Naive thymus-derived CD4-positive, alpha-beta T cell (primary cell): ENCODE data around the gene GPR32. TPM values are rescaled to one million over a fixed set of nuclear protein-coding genes. Genes with fewer than 3 reads are reported as not detected.
"Not testable (repeated sequence)": the region's sequence is repeated elsewhere in the genome, so short reads cannot be mapped to it uniquely, and the experiment has no call there.

Source experiments
- ATAC-seq: fragments of 150-1000 bp; cut with Tn5 transposase; 2 replicates; pipeline ENCODE4 v1.10.0; 2021; ENCODE audit warnings: mild to moderate bottlenecking, moderate library complexity
- CTCF ChIA-PET: fragments of 350-600 bp; sonication (Branson Sonifier 250); formaldehyde crosslinking; loops from one replicate; lab custom pipeline; 2021; ENCODE audit warnings: antibody characterized with exemption; lab: Charles Lee
- POLR2A ChIA-PET: fragments of 350-600 bp; sonication (Branson Sonifier 250); formaldehyde crosslinking; loops from one replicate; lab custom pipeline; 2021; ENCODE audit warnings: antibody characterized with exemption, inconsistent platforms; lab: Charles Lee
- DNase-seq, 9 donors: peaks; one replicate each; pipeline versions ENCODE4 v3.0.0 to v3.0.0-alpha.2; 2020 to 2022; ENCODE audit warnings: mixed read lengths in 1 of 9
- H3K27ac ChIP-seq: one replicate; pipeline ENCODE4 v1.7.0; 2013; ENCODE audit warnings: mild to moderate bottlenecking, low read depth, low read length, moderate library complexity
- H3K27me3 ChIP-seq, 2 donors: one replicate each; pipeline ENCODE4 v1.7.0; 2013; ENCODE audit warnings: low read length in 2 of 2, mild to moderate bottlenecking in 2 of 2, moderate library complexity in 2 of 2; ENCODE audit not compliant: control insufficient read depth in 2 of 2, insufficient read depth in 2 of 2
- H3K36me3 ChIP-seq, 3 experiments: 1 replicate in 2 of 3; 2 replicates in 1 of 3; pipeline ENCODE4 v1.7.0; 2013; ENCODE audit warnings: low read length in 3 of 3, mild to moderate bottlenecking in 3 of 3, moderate library complexity in 1 of 3; ENCODE audit not compliant: insufficient read depth in 3 of 3, control insufficient read depth in 2 of 3
- H3K4me1 ChIP-seq, 2 donors: one replicate each; pipeline ENCODE4 v1.7.0; 2013; ENCODE audit warnings: low read length in 2 of 2, mild to moderate bottlenecking in 2 of 2, moderate library complexity in 1 of 2; ENCODE audit not compliant: control insufficient read depth in 2 of 2, insufficient read depth in 2 of 2
- H3K4me3 ChIP-seq: 2 replicates; pipeline ENCODE4 v1.7.0; 2013; ENCODE audit warnings: mild to moderate bottlenecking, low read length
- H3K9me3 ChIP-seq, 3 experiments: 1 replicate in 2 of 3; 2 replicates in 1 of 3; pipeline ENCODE4 v1.7.0; 2013; ENCODE audit warnings: low read length in 3 of 3; ENCODE audit not compliant: control insufficient read depth in 2 of 3
- H3K27ac Mint-ChIP-seq, 9 donors: one replicate each; pipeline ENCODE4 v1.8.0; 2020 to 2022; ENCODE audit warnings: mixed read lengths in 9 of 9, mild to moderate bottlenecking in 8 of 9, moderate library complexity in 5 of 9, inconsistent platforms in 2 of 9
- H3K27me3 Mint-ChIP-seq, 5 donors: one replicate each; pipeline ENCODE4 v1.8.0; 2021 to 2022; ENCODE audit warnings: mixed read lengths in 5 of 5, mild to moderate bottlenecking in 1 of 5
- H3K36me3 Mint-ChIP-seq, 5 donors: one replicate each; pipeline ENCODE4 v1.8.0; 2020 to 2022; ENCODE audit warnings: mixed read lengths in 5 of 5, mild to moderate bottlenecking in 3 of 5, inconsistent platforms in 1 of 5
- H3K4me1 Mint-ChIP-seq, 7 donors: one replicate each; pipeline ENCODE4 v1.8.0; 2020 to 2022; ENCODE audit warnings: mixed read lengths in 7 of 7, mild to moderate bottlenecking in 3 of 7, inconsistent platforms in 1 of 7
- H3K4me3 Mint-ChIP-seq, 10 donors: one replicate each; pipeline ENCODE4 v1.8.0; 2020 to 2022; ENCODE audit warnings: mild to moderate bottlenecking in 10 of 10, mixed read lengths in 10 of 10, moderate library complexity in 6 of 10, inconsistent platforms in 2 of 10
- H3K9me3 Mint-ChIP-seq, 11 donors: one replicate each; pipeline ENCODE4 v1.8.0; 2020 to 2022; ENCODE audit warnings: mixed read lengths in 11 of 11, mild to moderate bottlenecking in 4 of 11, inconsistent platforms in 1 of 11, moderate library complexity in 1 of 11
- intact Hi-C, 2 donors: fragments of 100-400 bp; cut with micrococcal nuclease; formaldehyde crosslinking; loops; one replicate each; pipeline ENCODE4 v1.15.1; 2023
- polyA plus RNA-seq, 2 donors: library from polyadenylated mRNA; unstranded; fragments of 300-500 nt; fragmentation: Illumina TruSeq; gene quantifications; one replicate each; pipeline ENCODE4 v1.2.3, GENCODE V29; 2021
- total RNA-seq, 6 experiments: library from RNA in 5 of 6; stranded (reverse) in 5 of 6; gene quantifications; 1 replicate in 5 of 6; 2 replicates in 1 of 6; pipeline ENCODE4 v1.2.3 and lab custom pipeline; 2021 to 2026

The GPR32 gene
- total and polyA plus RNA-seq, 7 experiments from 2014 or later: not detected

- no peaks in the 10 kb centered on the region for H3K36me3 Mint-ChIP-seq
- intact Hi-C loops: no loop called here
- POLR2A ChIA-PET: no interaction called here
- CTCF ChIA-PET: no interaction called here
- H3K9me3 ChIP-seq: no peaks in the 10 kb centered on the region
- H3K27ac Mint-ChIP-seq: no peak overlapping the region
- H3K4me3 ChIP-seq: no peak overlapping the region
- peaks cover 0 to 5% (median 0%) of the 10 kb centered on the region in 11 donors for H3K9me3 Mint-ChIP-seq
- no peak for DNase-seq
- no peaks in the 10 kb centered on the region for H3K36me3 ChIP-seq
- H3K4me3 Mint-ChIP-seq: no peak overlapping the region
- H3K27me3 ChIP-seq: no peaks in the 10 kb centered on the region
- H3K27ac ChIP-seq: no peak overlapping the region
- no peak for ATAC-seq
- H3K4me1 ChIP-seq: no peaks in the 10 kb centered on the region
- H3K27me3 Mint-ChIP-seq: peaks cover 16 to 61% (median 33%) of the 10 kb centered on the region in 5 donors
- H3K4me1 Mint-ChIP-seq: no peaks in the 10 kb centered on the region
Measured at GRCh38 chr19:50743537-50743936, 26.7 kb upstream of the GPR32 start.

DNA sequence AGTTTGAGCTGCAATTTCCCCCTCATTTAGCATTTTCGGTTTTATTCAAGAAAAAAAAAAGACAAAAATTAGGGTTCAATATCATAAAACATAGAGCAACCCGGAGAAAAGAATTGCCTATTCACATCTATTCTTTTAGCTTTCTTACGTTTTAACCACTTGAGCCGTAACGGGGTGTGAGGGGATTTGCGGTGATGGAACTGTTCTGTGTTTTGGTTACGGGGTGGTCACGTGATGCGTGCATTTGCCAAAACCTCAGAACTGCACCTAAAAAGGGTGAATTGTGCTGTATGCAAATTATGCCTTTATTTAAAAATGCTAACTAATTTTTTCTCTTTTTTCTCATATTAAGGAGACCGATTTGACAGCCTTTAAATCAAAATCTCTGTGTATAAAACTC is 25.0 kb upstream of the GPR32 start:
- intact Hi-C loops: no loop called here
- Mint-ChIP-seq H3K27ac (no peak overlapping the region), H3K27me3 (peaks cover 7 to 50% (median 19%) of the 10 kb centered on the region in 5 donors), H3K4me1 (no peaks in the 10 kb centered on the region), H3K36me3 (no peaks in the 10 kb centered on the region), H3K4me3 (no peak overlapping the region), H3K9me3 (peaks cover 0 to 2% (median 0%) of the 10 kb centered on the region in 11 donors)
- Histone ChIP-seq H3K27ac (no peak overlapping the region), H3K4me3 (no peak overlapping the region), H3K4me1 (no peaks in the 10 kb centered on the region), H3K36me3 (no peaks in the 10 kb centered on the region), H3K9me3 (no peaks in the 10 kb centered on the region), H3K27me3 (no peaks in the 10 kb centered on the region)
- POLR2A ChIA-PET: no interaction called here
- CTCF ChIA-PET: no interaction called here
- no peak for ATAC-seq
- no peak for DNase-seq

DNA sequence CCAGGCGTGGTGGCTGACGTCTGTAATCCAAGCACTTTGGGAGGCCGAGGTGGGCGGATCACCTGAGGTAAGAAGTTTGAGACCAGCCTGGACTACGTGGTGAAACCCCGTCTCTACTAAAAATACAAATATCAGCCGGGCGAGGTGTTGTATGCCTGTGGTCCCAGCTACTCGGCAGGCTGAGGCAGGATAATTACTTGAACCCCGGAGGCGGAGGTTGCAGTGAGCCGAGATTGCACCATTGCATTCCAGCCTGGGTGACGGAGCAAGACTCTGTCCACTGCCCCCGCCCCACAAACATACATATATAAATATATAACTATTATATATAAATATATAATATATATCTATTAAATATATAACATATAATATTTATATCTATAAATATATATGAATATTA is 23.1 kb upstream of the GPR32 start:
- H3K36me3 Mint-ChIP-seq, H3K27ac ChIP-seq, H3K4me3 ChIP-seq, H3K4me1 Mint-ChIP-seq, ATAC-seq, H3K27ac Mint-ChIP-seq, H3K4me3 Mint-ChIP-seq, H3K27me3 ChIP-seq, H3K4me1 ChIP-seq, CTCF ChIA-PET, H3K36me3 ChIP-seq, H3K9me3 ChIP-seq, DNase-seq, intact Hi-C loops, POLR2A ChIA-PET, H3K9me3 Mint-ChIP-seq: not testable (repeated sequence)
- peaks cover 0 to 36% (median 12%) of the 10 kb centered on the region in 5 donors for H3K27me3 Mint-ChIP-seq

GRCh38 chr19:50749490-50749889 is 20.8 kb upstream of the GPR32 start:
- peaks cover 0 to 2% (median 0%) of the 10 kb centered on the region in 11 donors for H3K9me3 Mint-ChIP-seq
- H3K4me3 ChIP-seq: no peak overlapping the region
- H3K4me1 ChIP-seq: no peaks in the 10 kb centered on the region
- no peak overlapping the region for H3K27ac ChIP-seq
- CTCF ChIA-PET: no interaction called here
- H3K4me3 Mint-ChIP-seq: no peak overlapping the region
- H3K36me3 ChIP-seq: no peaks in the 10 kb centered on the region
- POLR2A ChIA-PET: no interaction called here
- H3K27me3 ChIP-seq: no peaks in the 10 kb centered on the region
- no peaks in the 10 kb centered on the region for H3K36me3 Mint-ChIP-seq
- peaks cover 0 to 36% (median 10%) of the 10 kb centered on the region in 5 donors for H3K27me3 Mint-ChIP-seq
- no peak overlapping the region for H3K27ac Mint-ChIP-seq
- no peaks in the 10 kb centered on the region for H3K9me3 ChIP-seq
- no peaks in the 10 kb centered on the region for H3K4me1 Mint-ChIP-seq
- intact Hi-C loops: no loop called here
- DNase-seq (no peak), ATAC-seq (no peak)

GRCh38 chr19:50750010-50750409 is 20.3 kb upstream of the GPR32 start:
- ATAC-seq (no peak), DNase-seq (no peak)
- peaks cover 0 to 2% (median 0%) of the 10 kb centered on the region in 11 donors for H3K9me3 Mint-ChIP-seq
- ChIA-PET POLR2A (no interaction called here), CTCF (no interaction called here)
- H3K4me3 Mint-ChIP-seq: no peak overlapping the region
- no peak overlapping the region for H3K27ac ChIP-seq
- no peaks in the 10 kb centered on the region for H3K36me3 ChIP-seq
- no peaks in the 10 kb centered on the region for H3K4me1 ChIP-seq
- H3K27me3 ChIP-seq: no peaks in the 10 kb centered on the region
- no peak overlapping the region for H3K27ac Mint-ChIP-seq
- no peaks in the 10 kb centered on the region for H3K9me3 ChIP-seq
- H3K36me3 Mint-ChIP-seq: no peaks in the 10 kb centered on the region
- peaks cover 0 to 30% (median 12%) of the 10 kb centered on the region in 5 donors for H3K27me3 Mint-ChIP-seq
- intact Hi-C loops: no loop called here
- H3K4me1 Mint-ChIP-seq: no peaks in the 10 kb centered on the region
- H3K4me3 ChIP-seq: no peak overlapping the region

DNA sequence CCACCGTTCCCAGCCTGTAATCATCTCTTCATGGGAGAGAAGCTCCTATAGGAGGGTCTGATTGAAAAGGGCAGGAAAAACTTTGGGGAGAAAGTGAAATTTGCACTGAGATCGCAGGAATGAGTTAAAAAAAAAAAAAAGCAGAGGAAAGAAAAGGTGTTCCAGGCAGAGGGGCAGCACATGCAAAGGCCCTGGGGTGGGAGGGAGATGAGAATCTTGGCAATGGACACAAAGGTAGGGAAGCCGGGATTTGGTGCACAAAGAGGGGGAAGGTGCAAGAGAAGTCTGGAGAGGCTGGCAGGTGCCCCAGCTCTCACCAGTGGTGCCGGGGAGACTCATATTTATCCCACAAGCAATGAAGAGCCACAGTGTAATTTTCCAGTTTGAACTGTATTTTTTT is 16.4 kb upstream of the GPR32 start:
- ChIA-PET POLR2A (interaction anchor here (0.7 kb wide), 1 partner anchor 98 kb away, joined by 3 read pairs; no protein-coding TSS in a partner anchor), CTCF (no interaction called here)
- Mint-ChIP-seq H3K27me3 (peaks cover 0 to 33% (median 18%) of the 10 kb centered on the region in 5 donors), H3K36me3 (no peaks in the 10 kb centered on the region), H3K4me3 (no peak overlapping the region), H3K9me3 (peaks cover 0 to 2% (median 0%) of the 10 kb centered on the region in 11 donors), H3K4me1 (no peaks in the 10 kb centered on the region), H3K27ac (no peak overlapping the region)
- Histone ChIP-seq H3K27ac (no peak overlapping the region), H3K9me3 (no peaks in the 10 kb centered on the region), H3K27me3 (no peaks in the 10 kb centered on the region), H3K4me3 (no peak overlapping the region), H3K36me3 (no peaks in the 10 kb centered on the region), H3K4me1 (no peaks in the 10 kb centered on the region)
- DNase-seq: no peak
- intact Hi-C loops: no loop called here
- ATAC-seq: no peak

DNA sequence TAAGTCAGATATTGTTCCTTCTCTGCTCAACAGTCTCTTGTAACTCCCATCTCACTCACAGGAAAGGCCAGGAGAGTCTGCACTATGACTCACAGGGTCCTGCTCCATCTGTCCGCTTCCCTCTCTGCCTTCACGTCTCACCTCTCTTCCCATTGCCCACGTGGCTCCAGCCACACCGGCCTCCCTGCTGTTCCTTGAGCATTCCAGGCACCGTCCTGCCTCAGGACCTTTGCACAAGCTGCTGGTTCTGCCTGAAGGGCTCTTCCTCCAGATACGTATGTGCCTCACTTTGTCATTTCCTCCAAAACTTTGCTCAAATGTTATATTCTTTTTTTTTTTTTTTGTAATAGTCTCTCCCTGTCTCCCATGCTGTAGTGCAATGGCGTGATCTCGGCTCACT is 14.0 kb upstream of the GPR32 start:
- H3K27me3 Mint-ChIP-seq: peaks cover 0 to 33% (median 22%) of the 10 kb centered on the region in 5 donors
- H3K4me3 Mint-ChIP-seq, H3K27ac ChIP-seq, H3K27me3 ChIP-seq, H3K36me3 ChIP-seq, H3K9me3 ChIP-seq, H3K27ac Mint-ChIP-seq, H3K4me1 ChIP-seq, POLR2A ChIA-PET, H3K4me1 Mint-ChIP-seq, ATAC-seq, H3K36me3 Mint-ChIP-seq, DNase-seq, intact Hi-C loops, CTCF ChIA-PET, H3K9me3 Mint-ChIP-seq, H3K4me3 ChIP-seq: not testable (repeated sequence)
